GM10248 (cell line): Measurements from ENCODE around the gene CELF6.
A peak's percentile ranks its signal among the peaks of the same experiment; 100 is the strongest.

Experiments used
- CTCF ChIA-PET: fragments of 300-600 bp; sonication (Branson Sonifier 250); formaldehyde crosslinking; extraction: SDS; loops from one replicate; lab custom pipeline; 2021; ENCODE audit warnings: antibody characterized with exemption; lab: Yijun Ruan, JAX
- POLR2A ChIA-PET: fragments of 350-650 bp; sonication (Branson Sonifier 250); formaldehyde crosslinking; extraction: SDS; loops from one replicate; lab custom pipeline; 2020; ENCODE audit warnings: antibody characterized with exemption; lab: Yijun Ruan, JAX
- DNase-seq: peaks from one replicate; pipeline ENCODE4 v3.0.0; 2012; ENCODE audit errors: extremely low spot score
- TF ChIP-seq, protein P1 (sequence below): IDR thresholded peaks from 2 replicates; pipeline ENCODE4 v1.5.1; 2012; ENCODE audit warnings: mild to moderate bottlenecking, low read depth; ENCODE audit errors: extremely low read depth, missing control alignments, control extremely low read depth

CELF6 gene

DNA sequence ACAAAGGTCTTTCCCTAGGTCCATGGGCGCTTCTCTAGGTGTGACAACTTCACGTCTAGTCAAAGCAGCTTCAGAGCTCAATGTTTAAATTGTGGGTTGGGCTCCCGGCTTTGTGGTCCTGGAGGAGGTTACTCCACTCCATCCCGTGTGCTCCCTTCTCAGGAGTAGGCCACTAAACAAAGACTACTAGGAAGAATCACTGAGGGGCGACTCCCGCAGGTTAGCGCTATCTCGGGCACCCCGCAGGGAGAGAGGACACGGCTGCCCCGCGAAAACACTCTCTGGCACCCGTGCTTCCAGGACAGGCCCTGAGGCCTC lies 48.1 kb downstream of the CELF6 start:
- peak; percentile 27 for DNase-seq
- TF ChIP-seq, protein P1, sequence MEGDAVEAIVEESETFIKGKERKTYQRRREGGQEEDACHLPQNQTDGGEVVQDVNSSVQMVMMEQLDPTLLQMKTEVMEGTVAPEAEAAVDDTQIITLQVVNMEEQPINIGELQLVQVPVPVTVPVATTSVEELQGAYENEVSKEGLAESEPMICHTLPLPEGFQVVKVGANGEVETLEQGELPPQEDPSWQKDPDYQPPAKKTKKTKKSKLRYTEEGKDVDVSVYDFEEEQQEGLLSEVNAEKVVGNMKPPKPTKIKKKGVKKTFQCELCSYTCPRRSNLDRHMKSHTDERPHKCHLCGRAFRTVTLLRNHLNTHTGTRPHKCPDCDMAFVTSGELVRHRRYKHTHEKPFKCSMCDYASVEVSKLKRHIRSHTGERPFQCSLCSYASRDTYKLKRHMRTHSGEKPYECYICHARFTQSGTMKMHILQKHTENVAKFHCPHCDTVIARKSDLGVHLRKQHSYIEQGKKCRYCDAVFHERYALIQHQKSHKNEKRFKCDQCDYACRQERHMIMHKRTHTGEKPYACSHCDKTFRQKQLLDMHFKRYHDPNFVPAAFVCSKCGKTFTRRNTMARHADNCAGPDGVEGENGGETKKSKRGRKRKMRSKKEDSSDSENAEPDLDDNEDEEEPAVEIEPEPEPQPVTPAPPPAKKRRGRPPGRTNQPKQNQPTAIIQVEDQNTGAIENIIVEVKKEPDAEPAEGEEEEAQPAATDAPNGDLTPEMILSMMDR = no peak
- POLR2A ChIA-PET = no interaction called here
- CTCF ChIA-PET = interaction anchor here (1.0 kb wide), 1 partner anchor 45 kb away, joined by 3 read pairs; no protein-coding TSS in a partner anchor

DNA sequence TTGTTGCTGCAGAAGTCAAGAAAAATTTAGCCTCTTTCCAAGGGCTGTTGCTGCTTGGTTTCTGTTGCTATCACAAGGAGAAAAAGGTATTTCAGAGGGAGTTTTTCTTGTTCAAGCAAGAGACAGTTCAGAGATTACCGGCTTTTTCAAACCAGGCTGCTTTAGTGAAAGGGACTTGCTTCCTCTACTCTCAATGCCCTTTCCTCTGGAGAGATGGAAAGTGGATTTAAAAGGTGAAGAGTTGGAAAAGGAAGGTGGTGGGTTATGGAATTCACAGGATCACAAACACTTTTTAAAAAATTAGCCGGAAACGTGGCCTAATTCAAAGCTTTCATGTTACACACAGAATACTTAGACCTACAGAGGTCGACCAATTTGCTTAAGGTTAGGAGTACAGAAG lies 48.7 kb downstream of the CELF6 start:
- DNase-seq = no peak
- ChIA-PET POLR2A (no interaction called here), CTCF (interaction anchor here (1.0 kb wide), 1 partner anchor 45 kb away, joined by 3 read pairs; no protein-coding TSS in a partner anchor)
- TF ChIP-seq, protein P1 = no peak

DNA sequence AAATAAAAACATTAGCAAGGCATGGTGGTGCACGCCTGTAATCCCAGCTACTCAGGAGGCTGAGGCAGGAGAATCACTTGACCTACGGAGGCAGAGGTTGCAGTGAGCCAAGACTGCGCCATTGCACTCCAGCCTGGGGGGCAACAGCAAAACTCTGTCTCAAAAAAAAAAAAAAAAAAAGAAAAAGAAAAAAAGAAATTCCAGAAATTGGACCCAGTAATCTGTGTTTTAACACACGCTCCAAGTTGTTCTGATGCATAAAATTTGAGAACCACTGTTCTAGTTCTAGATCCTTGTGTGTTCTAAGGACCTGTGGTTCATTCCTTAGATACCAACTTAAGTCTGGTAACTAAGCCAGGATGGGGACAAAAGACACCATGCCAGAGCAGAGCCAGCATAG lies 50.2 kb downstream of the CELF6 start:
- ChIA-PET CTCF (no interaction called here), POLR2A (no interaction called here)
- TF ChIP-seq, protein P1 = no peak
- DNase-seq = no peak

DNA sequence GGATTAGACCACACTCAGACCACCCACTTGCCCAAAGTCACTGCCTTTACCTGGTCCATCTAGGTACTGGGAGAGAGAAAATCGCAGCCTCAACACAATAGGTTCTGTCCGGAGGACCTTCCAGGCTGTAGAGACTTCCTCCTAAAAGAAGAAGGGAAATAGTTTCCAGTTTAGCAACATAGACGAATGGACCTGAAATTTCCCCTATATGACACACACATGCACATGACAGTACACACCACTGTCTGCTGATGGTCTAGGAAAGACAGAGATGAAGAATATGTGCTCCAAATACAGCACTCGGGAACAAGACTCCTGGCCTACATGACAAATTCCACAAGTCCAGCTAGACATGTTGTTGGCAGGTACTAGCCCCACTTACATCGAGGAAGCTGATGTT lies 54.9 kb downstream of the CELF6 start:
- ChIA-PET CTCF (interaction anchor here (1.3 to 3.0 kb wide), 3 partner anchors 8 to 65 kb away, joined by 5 to 11 read pairs (median 5); no protein-coding TSS in a partner anchor), POLR2A (no interaction called here)
- TF ChIP-seq, protein P1 = no peak

DNA sequence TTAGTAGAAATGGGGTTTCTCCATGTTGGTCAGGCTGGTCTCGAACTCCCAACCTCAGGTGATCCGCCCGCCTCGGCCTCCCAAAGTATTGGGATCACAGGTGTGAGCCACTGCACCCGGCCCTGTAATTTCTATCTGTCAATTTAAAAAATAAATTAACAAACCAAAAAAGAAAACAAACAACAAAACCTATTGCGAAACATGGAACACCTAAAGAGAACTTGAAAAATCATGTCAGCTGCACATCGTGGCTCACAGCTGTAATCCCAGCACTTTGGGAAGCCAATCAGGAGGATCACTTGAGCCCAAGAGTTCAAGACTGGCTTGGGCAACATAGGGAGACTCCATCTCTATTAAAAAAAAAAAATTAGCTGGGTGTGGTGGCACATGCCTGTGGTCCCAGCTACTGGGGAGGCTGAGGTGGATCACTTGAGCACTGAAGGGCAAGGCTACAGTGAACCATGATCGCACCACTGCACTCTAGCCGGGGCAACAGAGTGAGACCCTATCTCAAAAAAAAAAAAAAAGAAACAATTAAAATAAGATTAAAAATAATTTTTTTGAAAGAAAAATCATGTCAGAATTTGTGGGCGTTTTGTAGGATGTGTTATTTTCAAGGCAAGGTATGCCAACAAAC lies 67.2 kb downstream of the CELF6 start:
- no peak for DNase-seq
- TF ChIP-seq, protein P1 = no peak
- CTCF ChIA-PET = interaction anchor here (0.9 to 2.2 kb wide), 2 partner anchors 13 to 26 kb away, joined by 3 to 11 read pairs; no protein-coding TSS in a partner anchor
- POLR2A ChIA-PET = no interaction called here

More for the DNA sequence above, 54.9 kb downstream of the CELF6 start:
- no peak for DNase-seq

DNA sequence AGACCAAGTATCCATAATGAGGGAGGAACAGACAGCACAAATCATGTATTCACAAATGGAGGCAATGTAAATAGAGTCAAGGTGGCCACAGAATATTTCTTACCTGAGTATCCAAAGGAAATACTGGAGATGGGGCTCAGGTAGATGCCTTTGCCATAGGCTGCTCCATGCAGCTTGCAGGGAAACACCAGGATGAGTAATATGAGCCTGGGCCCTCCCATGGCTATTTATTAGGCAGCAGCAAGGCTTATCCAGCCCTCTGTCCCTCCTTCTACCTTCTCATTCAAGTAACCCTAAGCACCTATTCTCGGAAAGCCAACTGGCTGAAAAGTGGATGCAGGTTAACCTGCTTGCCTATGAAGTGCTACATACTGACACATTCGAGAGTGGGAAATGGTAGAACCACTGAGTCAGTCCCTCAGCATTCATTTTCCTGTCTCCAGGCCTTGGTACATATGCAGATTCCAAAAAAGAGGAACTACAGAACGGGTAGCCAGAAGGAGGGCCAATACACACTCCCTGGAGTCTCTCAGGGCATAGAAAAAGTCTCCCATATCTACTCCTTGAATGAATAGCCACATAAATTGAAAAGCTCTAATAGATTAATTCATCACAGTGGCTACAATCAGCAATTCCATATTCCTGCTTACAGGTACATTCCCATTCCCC lies 70.7 kb downstream of the CELF6 start:
- DNase-seq = no peak
- ChIA-PET CTCF (interaction anchor here (1.4 kb wide), 2 partner anchors 9 to 19 kb away, joined by 4 read pairs; no protein-coding TSS in a partner anchor), POLR2A (no interaction called here)
- TF ChIP-seq, protein P1 = no peak
